GM15510 (cell line): ENCODE results near the gene CEP72.

Experiments
- POLR2A ChIP-seq: IDR thresholded peaks from 3 replicates; pipeline ENCODE4 v1.6.1; 2011; ENCODE audit warnings: borderline replicate concordance; ENCODE audit not compliant: insufficient read length; ENCODE audit errors: extremely low read depth

Gene CEP72

GRCh38 chr5:589588-589987 is 22.6 kb upstream of the CEP72 start:
- no peak for TF ChIP-seq POLR2A

- no peak for TF ChIP-seq POLR2A
Measured at GRCh38 chr5:590346-590745, 21.8 kb upstream of the CEP72 start.

- TF ChIP-seq POLR2A: no peak
Measured at GRCh38 chr5:591746-592145, 20.4 kb upstream of the CEP72 start.

GRCh38 chr5:592158-592557 is 20.0 kb upstream of the CEP72 start:
- TF ChIP-seq POLR2A: no peak

- no peak for TF ChIP-seq POLR2A
Measured at GRCh38 chr5:593511-593910, 18.6 kb upstream of the CEP72 start.

- no peak for TF ChIP-seq POLR2A
Measured at GRCh38 chr5:594226-594860, 17.8 kb upstream of the CEP72 start.

- TF ChIP-seq POLR2A: no peak
Measured at GRCh38 chr5:595285-595875, 16.8 kb upstream of the CEP72 start.

- no peak for TF ChIP-seq POLR2A
Measured at GRCh38 chr5:597871-598563, 14.1 kb upstream of the CEP72 start.

GRCh38 chr5:598564-598890 is 13.6 kb upstream of the CEP72 start:
- no peak for TF ChIP-seq POLR2A

- no peak for TF ChIP-seq POLR2A
Measured at GRCh38 chr5:600886-601541, 11.1 kb upstream of the CEP72 start.

- TF ChIP-seq POLR2A: no peak
Measured at GRCh38 chr5:601771-602465, 10.2 kb upstream of the CEP72 start.

- TF ChIP-seq POLR2A: no peak
Measured at GRCh38 chr5:602466-603035, 9.6 kb upstream of the CEP72 start.

GRCh38 chr5:603081-603998 is 8.8 kb upstream of the CEP72 start:
- no peak for TF ChIP-seq POLR2A

GRCh38 chr5:604391-604831 is 7.7 kb upstream of the CEP72 start:
- TF ChIP-seq POLR2A: no peak
